GM21619 (cell line): ENCODE data around the gene DENND4A.
"Not testable (repeated sequence)": the region's sequence is repeated elsewhere in the genome, so short reads cannot be mapped to it uniquely, and the experiment has no call there.

Experiments used
- ATAC-seq: cut with Tn5 transposase; IDR thresholded peaks from one replicate; pipeline ENCODE4 v1.9.1; 2021; ENCODE audit not compliant: unreplicated experiment

Gene DENND4A

DNA sequence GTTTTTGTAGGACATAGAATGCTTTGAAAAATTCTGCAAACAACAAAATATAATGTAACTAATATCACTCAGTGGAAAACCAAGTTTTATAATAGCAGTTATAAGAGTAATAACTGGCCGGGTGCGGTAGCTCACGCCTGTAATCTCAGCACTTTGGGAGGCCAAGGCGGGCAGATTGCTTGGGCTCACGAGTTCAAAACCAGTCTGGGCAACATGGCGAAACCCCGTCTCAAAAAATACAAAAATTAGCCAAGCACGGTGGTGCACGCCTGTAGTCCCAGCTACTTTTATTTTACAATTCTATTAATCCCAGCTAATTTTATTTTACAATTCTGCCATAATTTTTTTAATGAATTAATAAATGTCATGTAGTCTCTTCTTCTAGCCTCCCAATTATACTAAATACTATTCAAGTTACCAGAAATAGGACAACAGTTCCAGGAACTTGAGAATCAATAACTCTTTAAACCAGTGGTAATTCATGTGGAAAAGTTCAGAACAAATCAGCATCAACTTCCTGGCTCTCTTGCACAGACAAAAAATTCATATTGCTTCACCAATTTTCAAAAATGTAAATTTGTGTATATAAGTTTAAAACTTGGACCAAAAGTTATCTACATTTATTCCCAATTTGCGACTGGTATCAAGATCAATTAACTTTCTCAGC, 2.2 kb downstream of the DENND4A start:
- ATAC-seq = no peak

DNA sequence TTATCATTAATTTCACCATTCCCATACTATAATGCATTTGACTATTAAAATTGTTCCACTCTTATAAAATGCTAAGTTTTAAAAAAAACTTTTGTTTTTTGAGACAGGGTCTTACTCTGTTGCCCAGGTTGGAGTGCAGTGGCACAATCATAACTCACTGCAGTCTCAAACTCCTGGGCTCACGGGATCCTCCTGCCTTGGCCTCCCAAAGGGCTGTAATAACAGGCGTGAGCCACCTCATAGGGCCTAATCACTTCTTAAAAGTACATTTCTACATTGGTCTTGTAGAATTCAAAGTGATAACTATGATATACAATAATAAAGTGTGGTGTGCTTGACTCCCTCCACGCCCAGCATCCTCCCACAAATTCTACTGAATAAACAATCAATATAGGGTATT, 3.0 kb downstream of the DENND4A start:
- ATAC-seq = no peak

DNA sequence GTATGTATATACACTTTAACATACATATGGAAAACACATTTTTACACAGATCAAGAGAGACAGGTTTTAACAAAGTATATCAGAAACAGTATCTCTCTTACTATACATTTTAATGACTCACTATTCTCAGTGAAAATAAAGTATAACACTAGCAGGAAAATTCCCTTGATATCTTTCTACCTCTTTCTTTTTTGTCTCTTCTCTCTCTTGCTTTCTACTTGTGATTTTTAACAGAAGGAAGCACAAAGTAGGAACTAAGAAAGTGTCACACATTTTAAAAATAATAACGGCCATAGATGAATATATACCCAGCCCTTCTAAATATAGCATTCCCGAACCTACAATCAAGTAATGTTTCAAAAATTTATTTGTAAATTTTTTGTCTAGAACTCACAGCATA, 4.8 kb downstream of the DENND4A start:
- ATAC-seq = no peak

DNA sequence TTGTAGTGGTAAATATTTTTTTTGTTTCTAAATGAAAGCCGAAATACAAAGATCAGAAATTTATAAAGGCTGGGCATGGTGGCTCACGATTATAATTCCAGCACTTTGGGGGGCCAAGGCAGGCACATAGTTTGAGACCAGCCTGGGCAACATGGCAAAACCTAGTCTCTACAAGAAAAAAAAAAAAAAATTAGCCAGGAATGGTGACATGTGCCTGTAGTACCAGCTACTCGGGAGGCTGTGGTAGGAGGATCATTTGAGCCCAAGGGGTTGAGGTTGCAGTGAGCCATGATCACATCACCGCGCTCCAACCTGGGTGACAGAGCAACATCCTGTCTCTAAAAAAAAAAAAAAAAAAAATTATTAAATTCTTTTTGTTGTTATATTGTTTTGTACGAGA, 6.9 kb downstream of the DENND4A start:
- ATAC-seq = no peak

DNA sequence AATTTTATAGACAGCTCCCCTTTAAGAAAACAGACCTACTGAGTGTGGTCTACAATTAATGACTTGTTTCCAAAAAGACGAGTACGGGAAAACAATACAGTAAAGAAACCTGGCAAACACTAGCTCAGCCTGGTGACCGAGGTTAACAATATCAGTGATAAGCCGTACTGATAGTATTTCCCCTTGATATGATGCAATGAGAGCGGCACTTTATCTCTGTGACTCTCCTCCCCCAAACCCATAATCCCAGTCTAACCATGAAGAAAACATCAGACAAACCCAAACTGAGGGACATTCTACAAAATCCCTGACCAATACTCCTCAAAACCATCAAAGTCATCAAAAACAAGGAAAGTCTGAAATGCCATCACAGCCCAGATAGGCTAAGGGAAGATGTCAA, 8.2 kb downstream of the DENND4A start:
- no peak for ATAC-seq

DNA sequence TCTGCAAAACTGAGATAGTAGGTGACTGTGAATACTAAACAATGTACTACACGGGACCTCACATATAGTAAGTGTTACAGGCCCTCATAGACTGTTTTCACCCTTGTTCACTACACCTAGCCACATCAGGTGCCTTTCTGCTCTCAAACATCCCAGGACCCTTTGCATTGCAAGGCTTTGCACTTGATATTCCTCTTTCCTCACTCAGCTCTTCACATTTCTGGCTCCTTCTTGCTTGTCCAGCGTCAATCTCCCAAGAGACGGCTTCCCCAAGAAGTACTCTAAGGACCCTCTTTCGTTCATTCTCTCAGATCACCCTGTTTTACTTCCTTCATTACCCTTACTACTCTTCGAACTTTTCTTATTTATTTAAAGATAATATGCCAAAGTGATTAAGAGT, 10.0 kb downstream of the DENND4A start:
- no peak for ATAC-seq

DNA sequence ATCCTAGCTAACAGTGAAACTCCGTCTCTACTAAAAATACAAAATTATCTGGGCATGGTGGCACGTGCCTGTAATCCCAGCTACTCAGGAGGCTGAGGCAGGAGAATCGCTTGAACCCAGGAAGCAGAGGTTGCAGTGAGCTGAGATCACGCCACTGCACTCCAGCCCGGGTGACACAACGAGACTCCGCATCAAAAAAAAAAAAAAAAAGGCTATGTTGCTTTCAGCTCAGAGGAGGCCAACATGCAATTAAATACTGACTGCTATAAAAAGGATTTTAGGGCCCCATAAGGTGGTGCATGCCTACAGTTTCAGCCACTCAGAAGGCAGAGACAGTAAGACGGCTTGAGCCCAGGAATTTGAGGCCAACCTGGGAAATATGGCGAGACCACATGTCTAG, 13.4 kb downstream of the DENND4A start:
- ATAC-seq = not testable (repeated sequence)

DNA sequence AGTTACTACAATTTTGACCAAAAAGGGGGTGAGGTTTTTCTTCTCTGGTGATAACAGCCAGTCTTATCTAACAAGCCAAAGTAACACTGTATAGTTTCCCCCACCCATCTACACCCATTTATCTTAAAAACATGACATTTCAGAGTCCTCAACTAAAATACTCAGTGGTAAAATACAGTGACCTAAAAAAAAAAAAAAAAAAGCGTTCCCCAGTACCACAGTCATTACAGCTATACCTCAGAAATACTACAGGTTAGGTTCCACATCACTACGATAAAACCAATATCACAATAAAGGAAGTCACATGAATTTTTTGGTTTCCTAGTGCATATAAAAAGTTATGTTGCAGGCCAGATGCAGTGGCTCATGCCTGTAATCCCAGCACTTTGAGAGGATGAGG, 13.8 kb downstream of the DENND4A start:
- ATAC-seq = no peak

DNA sequence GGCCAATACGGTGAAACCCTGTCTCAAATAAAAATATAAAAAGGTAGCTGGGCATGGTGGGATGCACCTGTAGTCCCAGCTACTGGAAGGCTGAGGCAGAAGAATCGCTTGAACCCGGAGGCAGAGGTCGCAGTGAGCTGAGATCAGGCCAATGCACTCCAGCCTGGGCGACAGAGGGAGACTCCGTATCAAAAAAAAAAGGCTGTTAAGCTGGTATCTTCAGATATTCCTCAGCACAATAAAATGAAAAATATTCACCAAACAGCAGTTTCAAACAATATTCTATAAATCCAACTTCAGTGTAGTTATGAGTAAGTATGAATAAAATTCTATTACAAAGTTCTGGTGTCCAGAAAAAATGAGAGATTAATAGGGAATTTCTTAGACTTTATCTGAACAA, 14.2 kb downstream of the DENND4A start:
- ATAC-seq = no peak

DNA sequence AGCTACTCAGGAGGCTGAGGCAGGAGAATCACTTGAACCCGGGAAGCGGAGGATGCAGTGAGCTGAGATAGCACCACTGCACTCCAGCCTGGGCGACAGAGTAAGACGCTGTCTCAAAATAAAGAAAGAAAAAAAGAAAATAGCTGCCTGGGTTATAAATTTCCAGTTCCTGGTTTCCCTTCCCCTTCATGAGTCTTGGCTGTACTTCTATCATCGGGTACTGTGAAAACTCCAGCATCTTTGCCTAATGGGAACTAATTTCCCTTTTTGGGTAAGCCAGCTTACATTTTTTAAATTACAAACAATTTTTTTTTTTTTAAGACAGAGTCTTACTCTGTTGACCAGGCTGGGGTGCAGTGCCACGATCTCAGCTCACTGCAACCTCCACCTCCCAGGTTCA, 15.0 kb downstream of the DENND4A start:
- no peak for ATAC-seq

DNA sequence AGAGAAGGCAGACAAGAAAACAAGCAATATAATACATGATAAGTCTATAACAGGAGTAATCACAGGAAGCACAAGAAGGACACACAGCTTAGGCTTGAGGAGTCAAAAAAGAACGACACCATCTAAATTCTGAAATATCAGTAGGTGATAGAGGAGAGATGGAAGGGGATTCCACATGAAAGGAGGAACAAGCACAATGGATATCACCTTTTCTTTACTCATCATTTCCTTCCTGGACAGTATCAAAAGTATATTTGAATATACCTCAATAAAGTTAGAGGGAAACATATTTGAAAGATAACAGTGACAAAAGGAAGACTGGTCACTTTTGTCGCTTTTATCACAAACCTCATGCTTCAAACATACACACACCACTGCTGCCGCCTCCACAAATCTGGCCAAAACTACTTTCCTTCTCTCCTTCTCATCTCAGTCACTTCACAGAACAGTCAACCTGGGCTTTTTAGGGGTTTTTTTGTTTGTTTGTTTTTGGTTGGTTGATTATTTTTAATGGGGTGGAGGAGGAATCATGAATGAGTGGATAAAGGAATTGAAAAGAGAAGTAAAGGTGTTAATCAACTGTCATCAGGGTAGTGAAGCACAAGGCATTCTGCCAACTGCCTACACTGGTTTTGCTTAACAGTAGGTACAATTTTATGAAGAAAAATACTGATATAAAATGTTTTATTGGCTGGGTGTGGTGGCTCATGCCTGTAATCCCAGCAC, 18.5 kb downstream of the DENND4A start:
- ATAC-seq = no peak

DNA sequence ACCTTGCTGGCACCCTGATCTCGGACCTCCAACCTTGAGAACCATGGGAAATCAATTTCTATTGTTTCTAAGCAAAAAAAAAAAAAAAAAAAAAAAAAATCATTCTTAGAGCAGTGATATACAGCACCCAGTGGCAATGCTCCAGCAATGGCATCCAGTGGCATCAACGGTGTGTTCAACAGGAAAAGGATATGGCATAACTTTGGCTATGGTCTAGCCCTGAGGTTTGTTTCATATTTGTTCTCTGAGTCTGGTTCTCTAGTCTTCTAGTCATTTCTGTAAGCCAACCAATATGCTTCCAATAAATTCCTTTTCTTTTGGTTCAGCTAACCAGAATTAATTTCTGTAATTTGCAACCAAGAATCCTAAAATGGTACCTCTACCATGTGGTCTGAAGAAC, 19.2 kb downstream of the DENND4A start:
- ATAC-seq = no peak

DNA sequence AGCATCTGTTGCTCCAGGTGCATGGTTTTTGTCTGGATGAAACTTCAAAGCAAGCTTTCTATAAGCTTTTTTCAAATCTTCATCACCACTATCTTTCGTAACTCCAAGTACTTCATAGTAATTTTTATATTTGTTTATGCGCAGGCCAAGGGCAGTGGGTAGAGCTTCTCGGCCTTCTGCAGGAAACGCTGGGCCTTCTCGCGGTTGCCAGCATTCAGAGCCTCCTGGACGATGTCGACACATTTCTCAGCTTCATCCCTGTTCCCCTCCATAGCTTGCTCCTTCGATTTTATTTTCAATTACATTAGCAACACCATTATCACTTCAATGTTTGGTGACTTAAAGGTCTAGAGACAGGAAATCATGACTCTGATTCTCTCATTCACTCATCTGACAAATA, 20.2 kb downstream of the DENND4A start:
- no peak for ATAC-seq

DNA sequence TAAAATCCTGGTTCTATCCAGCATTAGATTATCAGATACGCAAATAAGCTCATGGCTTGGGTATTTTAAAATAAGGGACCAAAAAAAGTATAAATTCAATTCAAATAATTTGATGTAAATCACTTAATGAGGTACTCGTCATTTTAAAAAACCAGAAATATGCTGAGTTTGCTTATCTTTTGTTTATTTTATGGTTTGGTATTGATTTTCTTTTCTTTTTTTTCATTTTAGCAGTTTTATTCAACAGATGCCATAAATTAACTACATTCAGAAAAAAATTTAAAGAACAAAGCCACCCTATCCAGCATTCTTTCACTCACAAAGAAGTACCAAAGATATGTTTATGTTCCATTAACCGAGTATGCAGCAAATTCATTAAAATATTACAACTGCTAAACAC, 22.6 kb downstream of the DENND4A start:
- ATAC-seq = no peak

DNA sequence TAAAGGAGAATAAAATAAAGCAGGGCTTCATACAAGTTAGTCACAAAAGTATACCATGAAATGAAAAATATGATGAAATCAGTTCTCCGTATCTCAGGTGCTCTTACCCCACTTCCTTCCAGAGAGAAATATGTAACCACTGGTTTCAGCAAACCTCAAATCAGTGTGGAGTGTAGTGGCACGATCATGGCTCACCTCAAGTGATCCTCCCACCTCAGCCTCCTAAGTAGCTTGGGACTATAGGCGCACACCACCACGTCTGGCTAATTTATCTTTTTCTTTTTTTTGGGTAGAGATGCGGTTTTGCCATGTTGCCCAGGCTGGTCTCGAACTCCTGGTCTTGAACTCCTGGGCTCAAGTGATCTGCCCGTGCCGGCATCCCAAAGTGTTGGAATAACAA, 24.2 kb downstream of the DENND4A start:
- no peak for ATAC-seq

DNA sequence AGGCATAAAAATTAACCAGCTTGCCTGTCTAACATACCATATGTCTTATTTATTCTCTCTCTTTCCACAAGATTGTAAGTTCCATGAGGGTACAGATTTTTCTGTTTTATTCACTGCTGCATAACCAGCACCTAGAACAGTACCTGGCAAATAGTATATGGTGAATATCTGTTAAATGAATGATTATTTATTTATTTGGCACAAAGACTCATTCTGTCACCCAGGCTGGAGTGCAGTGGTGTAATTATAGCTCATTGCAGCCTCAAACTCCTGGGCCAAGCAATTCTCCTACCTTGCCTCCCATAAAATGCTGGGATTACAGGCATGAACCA, 24.9 kb downstream of the DENND4A start:
- no peak for ATAC-seq

DNA sequence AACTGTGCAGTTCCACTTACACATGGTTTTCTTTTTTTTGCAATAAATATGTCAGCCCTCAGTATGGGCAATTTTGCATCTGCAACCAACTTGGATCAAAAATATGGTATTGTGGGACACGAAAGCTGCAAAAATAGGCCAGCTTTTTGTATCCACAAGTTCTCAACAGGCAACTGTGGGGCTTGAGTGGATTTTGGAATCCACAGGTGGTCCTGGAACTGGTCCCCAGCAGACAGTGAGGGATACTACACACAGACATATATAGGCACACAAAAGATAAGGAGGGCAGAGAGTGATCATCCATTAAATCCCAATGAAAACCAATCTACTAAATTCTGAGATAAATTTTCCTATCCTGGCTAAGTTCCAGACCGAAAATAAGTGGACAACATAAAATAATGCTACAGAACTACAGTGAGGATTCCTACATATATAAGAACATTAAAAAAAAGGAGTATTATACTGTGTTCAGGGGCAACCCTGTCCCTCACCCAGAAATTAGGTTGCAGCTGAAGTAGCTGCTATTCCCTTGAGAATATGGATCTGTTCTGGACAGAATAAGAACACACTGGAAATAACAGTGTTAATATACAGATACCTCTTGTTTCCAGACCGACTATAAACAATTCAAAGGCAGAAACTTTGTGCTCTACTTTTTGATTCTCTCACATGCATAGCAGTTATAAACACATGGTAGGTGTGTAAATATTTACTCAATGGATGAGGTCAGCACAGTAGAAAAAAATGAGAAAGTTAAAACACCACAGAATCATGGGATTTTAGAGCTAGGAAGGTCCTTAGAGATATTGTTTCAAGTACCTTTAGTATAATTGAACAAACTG, 25.4 kb downstream of the DENND4A start:
- no peak for ATAC-seq

DNA sequence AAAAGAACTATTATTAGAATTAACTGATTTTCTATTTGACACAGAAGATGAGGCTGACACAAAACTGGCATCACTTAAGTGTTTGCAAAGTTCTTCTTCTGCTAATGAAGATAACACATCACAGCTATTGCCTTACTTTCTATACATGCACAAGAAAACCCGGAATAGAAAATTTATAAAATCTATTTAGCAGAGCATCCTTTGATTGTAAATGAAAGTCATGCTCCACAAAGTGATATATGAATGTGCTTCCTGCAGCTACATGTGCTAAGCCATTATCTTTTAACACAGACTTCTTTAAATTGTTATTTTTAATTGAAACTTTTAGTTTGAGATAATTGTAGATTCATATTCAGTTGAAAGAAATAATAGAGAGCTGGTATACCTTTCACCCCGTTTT, 27.0 kb downstream of the DENND4A start:
- ATAC-seq = no peak

DNA sequence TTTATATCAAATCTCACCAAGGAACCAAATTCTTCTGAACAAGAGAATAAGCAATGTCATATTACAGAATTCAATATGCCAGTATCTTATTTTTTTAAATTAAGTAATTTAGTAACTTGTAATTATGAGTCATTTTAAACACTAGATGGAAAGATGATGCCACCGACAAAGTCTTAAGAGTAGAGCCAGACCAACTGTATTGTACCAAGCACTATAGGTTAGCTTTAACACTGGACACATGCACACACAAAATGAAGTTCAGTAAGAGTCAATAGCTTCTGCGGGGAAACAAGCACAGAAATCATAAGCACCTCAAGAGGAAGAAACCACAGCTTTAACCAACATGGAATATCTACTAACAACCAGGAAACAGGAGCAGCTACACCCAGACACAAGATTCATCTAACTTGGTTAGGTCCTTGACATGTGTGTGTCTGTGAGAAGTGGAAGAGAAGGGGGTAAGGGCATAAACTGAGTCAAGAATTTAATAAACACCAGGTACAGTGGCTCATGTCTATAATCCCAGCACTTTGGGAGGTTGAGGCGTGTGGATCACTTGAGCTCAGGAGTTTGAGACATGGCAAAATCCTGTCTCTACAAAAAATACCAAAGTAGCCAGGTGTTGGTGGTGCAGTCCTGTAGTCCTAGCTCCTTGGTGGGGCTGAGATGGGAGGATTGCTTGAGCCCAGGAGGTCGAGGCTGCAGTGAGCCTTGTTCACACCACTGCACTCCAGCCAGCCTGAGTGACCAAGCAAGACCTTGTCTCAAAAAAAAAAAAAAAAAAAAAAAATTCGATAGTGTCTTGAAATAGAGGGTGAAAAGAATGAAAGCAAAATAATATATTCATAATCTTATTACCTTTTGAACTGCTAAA, 28.9 kb downstream of the DENND4A start:
- ATAC-seq = no peak

DNA sequence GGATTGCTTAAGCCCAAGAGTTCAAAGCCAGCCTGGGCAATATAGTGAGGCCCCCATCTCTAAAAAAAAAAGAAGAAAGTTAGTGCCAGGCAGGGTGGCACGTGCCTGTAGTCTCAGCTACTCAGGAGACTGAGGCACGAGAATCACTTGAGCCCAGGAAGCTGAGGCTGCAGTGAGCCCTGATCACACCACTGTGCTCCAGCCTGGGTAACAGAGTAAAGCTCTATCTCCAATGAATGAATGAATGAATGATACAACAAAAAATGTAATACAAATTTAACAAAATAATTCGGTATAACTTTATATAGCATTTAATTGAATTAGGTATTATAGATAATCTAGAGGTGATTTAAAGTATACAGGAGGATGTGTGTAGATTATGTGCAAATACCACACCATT, 29.7 kb downstream of the DENND4A start:
- ATAC-seq = no peak

DNA sequence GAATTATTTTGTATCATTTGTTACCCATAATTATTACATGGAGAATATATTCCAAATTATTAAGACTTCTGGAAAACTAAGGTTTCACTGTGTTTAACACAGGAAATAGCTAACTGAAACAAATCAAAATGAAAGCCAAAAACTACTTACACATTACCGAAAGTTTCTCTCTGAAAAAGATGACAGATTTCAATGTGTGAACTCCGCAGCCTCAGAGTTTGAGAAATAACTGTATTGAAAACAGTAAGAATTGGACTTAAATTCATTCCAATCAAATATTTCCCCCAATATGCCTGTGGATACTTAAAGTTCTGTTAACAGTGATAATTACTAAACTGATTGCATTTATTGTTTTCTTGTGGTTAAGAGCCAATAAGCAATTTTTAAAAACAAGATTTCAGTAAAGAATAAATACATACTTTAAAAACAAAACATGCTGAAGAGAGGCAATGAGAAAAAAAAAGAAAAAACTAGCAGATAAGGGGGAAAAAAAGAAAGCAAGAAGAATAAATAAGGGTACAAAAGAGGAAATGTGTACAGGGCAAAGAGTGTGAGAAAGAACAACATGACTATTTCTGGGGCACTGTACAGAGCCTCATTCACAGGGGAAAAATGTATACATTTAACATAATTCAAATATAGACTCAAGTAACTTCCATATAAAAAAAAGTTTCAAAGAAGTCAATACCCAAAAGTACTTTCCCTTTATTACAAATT, 30.7 kb downstream of the DENND4A start:
- no peak for ATAC-seq
